OCI-LY7 (cell line): ENCODE measurements around the gene UTP14A. TPM values are rescaled to one million over a fixed set of nuclear protein-coding genes. Genes with fewer than 3 reads are reported as not detected.

Experiments
- BruUV-seq: library from RNA; stranded (reverse); fragments of 400-500 nt; replicated peaks from 2 replicates; lab custom pipeline; 2021; lab: Mats Ljungman, UMichigan
- CTCF ChIA-PET: fragments of 300-600 bp; sonication (Branson Sonifier 250); formaldehyde crosslinking; loops from one replicate; lab custom pipeline; 2022; ENCODE audit warnings: antibody characterized with exemption; ENCODE audit not compliant: unreplicated experiment; lab: Charles Lee
- POLR2A ChIA-PET: fragments of 300-600 bp; sonication (Branson Sonifier 250); formaldehyde crosslinking; loops from one replicate; lab custom pipeline; 2022; ENCODE audit warnings: antibody characterized with exemption; lab: Charles Lee
- DNase-seq: peaks from one replicate; pipeline ENCODE4 v3.0.0-alpha.2; 2015; ENCODE audit warnings: low spot score
- H2AFZ ChIP-seq: fragments of 200-600 bp; sonication (generic), shearing (Covaris generic); 2 replicates; pipeline ENCODE4 v1.6.1; 2014; ENCODE audit warnings: mild to moderate bottlenecking, antibody characterized with exemption, low read length, moderate library complexity
- H3K27ac ChIP-seq: fragments of 200-600 bp; sonication (generic); 2 replicates; pipeline ENCODE4 v1.5.1; 2014; ENCODE audit warnings: mixed run types, low read depth, mild to moderate bottlenecking, moderate library complexity, low read length, inconsistent platforms; ENCODE audit not compliant: poor library complexity, severe bottlenecking
- H3K36me3 ChIP-seq: fragments of 200-600 bp; sonication (generic); 2 replicates; pipeline ENCODE4 v1.6.1; 2014; ENCODE audit warnings: mild to moderate bottlenecking, antibody characterized with exemption, low read length, moderate library complexity, mixed read lengths; ENCODE audit not compliant: insufficient read depth
- H3K4me1 ChIP-seq: fragments of 200-600 bp; sonication (generic); 2 replicates; pipeline ENCODE4 v1.5.1; 2014; ENCODE audit warnings: mild to moderate bottlenecking, low read length; ENCODE audit not compliant: insufficient read depth, poor library complexity, severe bottlenecking
- H3K4me2 ChIP-seq: fragments of 200-600 bp; sonication (generic); 2 replicates; pipeline ENCODE4 v1.6.1; 2014; ENCODE audit warnings: mild to moderate bottlenecking, low read length
- H3K4me3 ChIP-seq: fragments of 200-600 bp; sonication (generic); 2 replicates; pipeline ENCODE4 v1.5.1; 2014; ENCODE audit warnings: mild to moderate bottlenecking, low read depth, low read length; ENCODE audit not compliant: poor library complexity, severe bottlenecking
- H3K79me2 ChIP-seq: fragments of 200-600 bp; sonication (generic); 2 replicates; pipeline ENCODE4 v1.6.1; 2016; ENCODE audit warnings: low read depth, mild to moderate bottlenecking, low read length, moderate library complexity, mixed read lengths; ENCODE audit not compliant: insufficient read depth
- H3K9me2 ChIP-seq: fragments of 200-600 bp; sonication (generic); 2 replicates; pipeline ENCODE4 v1.6.1; 2016; ENCODE audit warnings: mild to moderate bottlenecking, low read length, mixed read lengths; ENCODE audit not compliant: insufficient read depth
- H3K9me3 ChIP-seq: fragments of 200-600 bp; sonication (generic); 2 replicates; pipeline ENCODE4 v1.6.1; 2014; ENCODE audit warnings: mild to moderate bottlenecking, mixed run types, low read length, mixed read lengths
- H4K20me1 ChIP-seq: fragments of 200-600 bp; sonication (generic); 2 replicates; pipeline ENCODE4 v1.6.1; 2014; ENCODE audit warnings: mild to moderate bottlenecking, antibody characterized with exemption, low read length, moderate library complexity, mixed read lengths; ENCODE audit not compliant: insufficient read depth
- EZH2phosphoT487 ChIP-seq: fragments of 200-600 bp; sonication (generic); IDR thresholded peaks from 2 replicates; pipeline ENCODE4 v1.6.1; 2018; ENCODE audit warnings: low read depth, borderline replicate concordance, mild to moderate bottlenecking, mixed run types, antibody characterized with exemption, low read length, moderate library complexity, mixed read lengths
- intact Hi-C: fragments of 100-400 bp; cut with micrococcal nuclease; formaldehyde crosslinking; loops from one replicate; pipeline ENCODE4 v1.10.0; 2022; ENCODE audit not compliant: unreplicated experiment
- total RNA-seq, 2 experiments: library from RNA; depleted of rRNA in 1 of 2; stranded (reverse); fragments of >200 nt in 1 of 2; shearing (Covaris generic) in 1 of 2; gene quantifications; 2 replicates each; pipeline ENCODE4 v1.2.3, GENCODE V29; 2014 to 2022
- TF ChIP-seq, protein P1 (sequence below): fragments of 200-600 bp; sonication (generic); conservative IDR thresholded peaks from 2 replicates; pipeline ENCODE4 v1.5.1; 2014; ENCODE audit warnings: mild to moderate bottlenecking, antibody characterized with exemption, low read length, moderate library complexity, mixed read lengths

UTP14A gene
- total RNA-seq, 2 experiments from 2014 or later = 21.9 to 29.5 TPM

DNA sequence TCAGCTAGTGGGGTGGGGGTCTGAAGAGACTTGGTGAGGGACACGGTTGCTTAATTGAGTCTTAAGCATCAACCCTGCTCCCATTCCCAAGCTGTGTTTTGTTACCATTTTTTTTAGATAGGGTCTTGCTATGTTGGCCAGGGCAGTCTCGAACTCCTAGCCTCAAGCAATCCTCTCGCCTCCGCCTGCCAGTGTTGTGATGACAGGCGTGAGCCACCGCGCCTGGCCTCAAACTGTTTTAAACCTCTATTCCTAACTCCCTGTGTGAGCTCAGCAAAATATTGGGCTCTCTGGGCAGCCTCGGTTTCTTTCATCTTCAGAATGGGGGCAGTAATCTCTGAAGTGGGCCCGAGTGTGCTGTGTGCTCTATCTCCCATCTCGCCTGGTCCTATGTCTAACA is 50.2 kb downstream of the UTP14A start:
- Histone ChIP-seq H3K4me1 (peaks cover 70% of the 10 kb centered on the region), H3K9me3 (no peaks in the 10 kb centered on the region), H3K79me2 (no peaks in the 10 kb centered on the region), H3K36me3 (no peaks in the 10 kb centered on the region), H3K4me2 (no peak overlapping the region), H3K27ac (no peak overlapping the region), H2AFZ (no peak overlapping the region), H3K9me2 (no peaks in the 10 kb centered on the region), H3K4me3 (no peak overlapping the region), H4K20me1 (no peaks in the 10 kb centered on the region)
- ChIA-PET POLR2A (no interaction called here), CTCF (no interaction called here)
- intact Hi-C loops = no loop called here
- DNase-seq = no peak
- no TSS peak for BruUV-seq
- TF ChIP-seq, protein P1, sequence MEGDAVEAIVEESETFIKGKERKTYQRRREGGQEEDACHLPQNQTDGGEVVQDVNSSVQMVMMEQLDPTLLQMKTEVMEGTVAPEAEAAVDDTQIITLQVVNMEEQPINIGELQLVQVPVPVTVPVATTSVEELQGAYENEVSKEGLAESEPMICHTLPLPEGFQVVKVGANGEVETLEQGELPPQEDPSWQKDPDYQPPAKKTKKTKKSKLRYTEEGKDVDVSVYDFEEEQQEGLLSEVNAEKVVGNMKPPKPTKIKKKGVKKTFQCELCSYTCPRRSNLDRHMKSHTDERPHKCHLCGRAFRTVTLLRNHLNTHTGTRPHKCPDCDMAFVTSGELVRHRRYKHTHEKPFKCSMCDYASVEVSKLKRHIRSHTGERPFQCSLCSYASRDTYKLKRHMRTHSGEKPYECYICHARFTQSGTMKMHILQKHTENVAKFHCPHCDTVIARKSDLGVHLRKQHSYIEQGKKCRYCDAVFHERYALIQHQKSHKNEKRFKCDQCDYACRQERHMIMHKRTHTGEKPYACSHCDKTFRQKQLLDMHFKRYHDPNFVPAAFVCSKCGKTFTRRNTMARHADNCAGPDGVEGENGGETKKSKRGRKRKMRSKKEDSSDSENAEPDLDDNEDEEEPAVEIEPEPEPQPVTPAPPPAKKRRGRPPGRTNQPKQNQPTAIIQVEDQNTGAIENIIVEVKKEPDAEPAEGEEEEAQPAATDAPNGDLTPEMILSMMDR = no peak
- TF ChIP-seq EZH2phosphoT487 = no peak

DNA sequence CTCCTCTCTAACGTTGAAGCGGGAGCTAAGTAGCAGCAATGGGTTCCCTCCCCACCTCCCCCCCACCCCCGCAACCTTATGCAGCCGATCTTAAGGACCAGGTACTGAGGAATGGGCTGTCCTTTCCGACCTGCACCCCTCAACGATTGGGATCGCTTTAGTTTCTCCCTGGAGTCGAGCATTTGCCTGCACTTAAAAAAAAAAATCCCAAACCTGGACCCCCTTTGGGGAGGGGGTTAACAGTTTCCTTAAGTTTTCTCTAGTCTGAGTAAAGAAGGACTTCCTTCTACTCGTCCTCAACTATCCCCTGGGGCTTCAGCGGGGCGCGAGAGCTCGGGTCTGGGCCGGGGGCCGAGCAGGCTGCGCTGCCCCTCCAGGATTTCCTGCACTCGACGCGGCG is 50.8 kb downstream of the UTP14A start:
- ChIA-PET POLR2A (interaction anchor here (0.5 to 1.6 kb wide), 3 partner anchors 32 to 111 kb away, joined by 3 to 4 read pairs (median 3); no protein-coding TSS in a partner anchor), CTCF (interaction anchor here (1.1 kb wide), 1 partner anchor 343 kb away, joined by 3 read pairs; no protein-coding TSS in a partner anchor)
- H2AFZ ChIP-seq = no peak overlapping the region
- no peaks in the 10 kb centered on the region for H4K20me1 ChIP-seq
- no peaks in the 10 kb centered on the region for H3K9me3 ChIP-seq
- peaks cover 74% of the 10 kb centered on the region for H3K4me1 ChIP-seq
- no peaks in the 10 kb centered on the region for H3K79me2 ChIP-seq
- BruUV-seq = no TSS peak
- H3K9me2 ChIP-seq = no peaks in the 10 kb centered on the region
- no peak for DNase-seq
- peak overlapping the region; percentile 86; the same call in 1 of the 2 replicates for H3K4me2 ChIP-seq
- intact Hi-C loops = no loop called here
- H3K4me3 ChIP-seq = peak overlapping the region; percentile 73
- H3K27ac ChIP-seq = no peak overlapping the region
- H3K36me3 ChIP-seq = no peaks in the 10 kb centered on the region
- no peak for TF ChIP-seq EZH2phosphoT487
- TF ChIP-seq, protein P1 = no peak

DNA sequence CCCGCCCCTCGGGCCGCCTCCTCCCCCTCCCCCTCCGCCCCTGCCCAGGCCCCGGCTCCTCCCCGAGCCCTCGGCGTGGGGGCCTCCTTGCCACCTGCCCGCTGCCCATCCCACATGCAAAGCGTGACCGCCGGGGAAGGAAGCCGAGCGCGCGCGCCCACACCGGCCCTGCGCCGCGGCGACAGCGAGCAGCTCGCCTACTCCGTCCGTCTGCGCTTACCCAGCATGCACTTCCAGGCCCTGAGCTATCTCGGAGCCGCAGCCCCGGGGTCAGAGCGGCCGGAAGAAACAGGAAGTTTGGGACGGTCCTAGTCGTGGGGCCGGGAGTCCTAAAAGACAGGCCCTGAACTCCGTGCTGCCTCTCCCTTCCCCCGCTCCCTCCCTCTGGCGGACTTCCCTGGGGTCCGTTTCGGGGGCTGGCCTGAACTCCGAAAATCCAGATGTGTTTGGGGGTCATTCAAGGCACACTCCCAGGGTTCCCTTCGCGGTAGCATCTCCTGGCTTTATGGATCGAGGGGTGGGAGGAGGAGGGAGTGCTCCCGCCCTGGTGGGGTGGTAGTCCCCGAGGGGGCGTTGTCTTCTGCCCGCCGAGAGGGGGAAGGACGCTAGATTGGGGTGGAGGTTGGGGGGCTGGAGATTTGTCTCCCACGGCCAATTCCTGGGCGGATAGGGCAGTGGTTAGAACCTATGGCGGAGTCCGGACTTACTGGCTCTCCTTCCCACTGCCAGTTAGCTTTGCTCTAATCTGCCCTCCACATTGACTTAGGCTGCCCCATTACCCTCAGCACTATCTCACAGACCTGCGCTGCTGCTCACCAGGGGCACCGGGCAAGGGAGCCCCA is 51.5 kb downstream of the UTP14A start:
- ChIA-PET POLR2A (interaction anchor here (0.5 to 1.6 kb wide), 3 partner anchors 31 to 111 kb away, joined by 3 to 4 read pairs (median 3); no protein-coding TSS in a partner anchor), CTCF (interaction anchor here (0.5 to 1.1 kb wide), 2 partner anchors 103 to 343 kb away, joined by 3 read pairs; no protein-coding TSS in a partner anchor)
- BruUV-seq = no TSS peak
- Histone ChIP-seq H3K4me3 (peak overlapping the region; percentile 73), H3K79me2 (no peaks in the 10 kb centered on the region), H3K36me3 (no peaks in the 10 kb centered on the region), H3K27ac (peak overlapping the region; percentile 53), H3K4me1 (peaks cover 71% of the 10 kb centered on the region), H2AFZ (peak overlapping the region; percentile 87), H3K9me3 (no peaks in the 10 kb centered on the region), H3K9me2 (no peaks in the 10 kb centered on the region), H4K20me1 (no peaks in the 10 kb centered on the region), H3K4me2 (peak overlapping the region; percentile 86)
- peak; percentile 77 for DNase-seq
- TF ChIP-seq, protein P1 = no peak
- no peak for TF ChIP-seq EZH2phosphoT487
- intact Hi-C loops = no loop called here
